ENCODE measurements around the gene SLC39A1.
"Not testable (repeated sequence)": the region's sequence is repeated elsewhere in the genome, so short reads cannot be mapped to it uniquely, and the experiment has no call there.

Gene SLC39A1

GRCh38 chr1:153928791-153929341 is 34.5 kb downstream of the SLC39A1 start:
- no peak for DNase-seq

GRCh38 chr1:153928245-153928644 is 35.1 kb downstream of the SLC39A1 start:
- DNase-seq, result no peak

GRCh38 chr1:153926405-153926804 is 36.9 kb downstream of the SLC39A1 start:
- DNase-seq, result no peak

- DNase-seq, result peak; percentile 87
Observed at GRCh38 chr1:153922972-153923925, 40.1 kb downstream of the SLC39A1 start, which contains the start of gene GATAD2B. Gene GATAD2B, minus strand, starts transcription at chr1:153922972. Its CDS starts 94,625 bp downstream, at chr1:153828347.

- no peak for DNase-seq
Observed at GRCh38 chr1:153922076-153922971, 41.0 kb downstream of the SLC39A1 start.

GRCh38 chr1:153921803-153922075 is 41.6 kb downstream of the SLC39A1 start:
- DNase-seq, result no peak

GRCh38 chr1:153921080-153921802 is 42.1 kb downstream of the SLC39A1 start:
- DNase-seq, result no peak

GRCh38 chr1:153919876-153920852 is 43.2 kb downstream of the SLC39A1 start:
- DNase-seq, result no peak

- DNase-seq, result no peak
Observed at GRCh38 chr1:153916297-153916696, 47.0 kb downstream of the SLC39A1 start.

- no peak for DNase-seq
Observed at GRCh38 chr1:153912349-153912748, 51.0 kb downstream of the SLC39A1 start.

GRCh38 chr1:153910560-153910959 is 52.8 kb downstream of the SLC39A1 start:
- DNase-seq, result not testable (repeated sequence)
